Muscle layer of duodenum (tissue), 2 donors: Measurements from ENCODE around the gene GLIPR1.
"Not testable (repeated sequence)": the region's sequence is repeated elsewhere in the genome, so short reads cannot be mapped to it uniquely, and the experiment has no call there.

Experiments used
- H3K27ac ChIP-seq: one replicate; pipeline ENCODE4 v1.7.0; 2013; ENCODE audit warnings: mild to moderate bottlenecking, low read length
- H3K27me3 ChIP-seq: one replicate; pipeline ENCODE4 v1.7.0; 2013; ENCODE audit warnings: low read depth, mild to moderate bottlenecking, control low read depth, low read length
- H3K36me3 ChIP-seq, 2 donors: one replicate each; pipeline ENCODE4 v1.7.0; 2013; ENCODE audit warnings: low read length in 2 of 2, control low read depth in 1 of 2, mild to moderate bottlenecking in 1 of 2; ENCODE audit not compliant: insufficient read depth in 2 of 2, control insufficient read depth in 1 of 2
- H3K4me1 ChIP-seq, 2 donors: one replicate each; pipeline ENCODE4 v1.7.0; 2013; ENCODE audit warnings: low read length in 2 of 2, mild to moderate bottlenecking in 2 of 2, control low read depth in 1 of 2, moderate library complexity in 1 of 2; ENCODE audit not compliant: insufficient read depth in 2 of 2, control insufficient read depth in 1 of 2
- H3K4me3 ChIP-seq, 2 donors: one replicate each; pipeline ENCODE4 v1.7.0; 2013; ENCODE audit warnings: low read length in 2 of 2, low read depth in 1 of 2, mild to moderate bottlenecking in 1 of 2
- H3K9me3 ChIP-seq, 2 donors: one replicate each; pipeline ENCODE4 v1.7.0; 2013; ENCODE audit warnings: low read length in 2 of 2, control low read depth in 1 of 2, mild to moderate bottlenecking in 1 of 2; ENCODE audit not compliant: control insufficient read depth in 1 of 2
- donor health status: healthy.

Gene GLIPR1

DNA sequence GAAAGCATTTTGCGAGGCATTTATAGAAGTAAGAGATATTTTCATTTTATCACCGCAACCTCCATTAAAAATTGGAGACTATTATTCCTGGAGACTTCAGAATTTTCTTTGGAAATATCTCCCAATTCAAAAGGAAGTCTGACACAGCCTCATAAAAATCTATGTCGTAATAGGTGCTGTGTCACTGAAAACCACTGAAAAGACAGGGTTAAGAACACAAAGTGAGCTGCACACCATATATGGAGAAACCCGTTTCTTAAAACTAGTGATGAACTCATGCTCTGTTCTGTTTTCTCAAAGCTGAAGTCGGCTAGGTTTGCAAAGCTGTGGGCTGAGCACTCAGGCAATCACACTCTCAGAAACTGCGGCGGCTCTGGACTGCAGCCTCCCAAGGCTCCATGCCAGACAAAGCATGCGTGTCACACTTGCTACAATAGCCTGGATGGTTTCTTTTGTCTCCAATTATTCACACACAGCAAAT lies at the start of gene GLIPR1:
Gene GLIPR1, plus strand, starts transcription at position 287 of the 481 bp plus-strand sequence. Its CDS starts 126 bp downstream, at position 413.
- Histone ChIP-seq H3K27ac (peak within 1 kb of the TSS; percentile 84), H3K36me3 (peaks cover 0 to 4% of the 10 kb centered on the region in 2 donors), H3K27me3 (no peaks in the 10 kb centered on the region), H3K4me3 (peak within 1 kb of the TSS; percentile 71 to 76), H3K4me1 (peaks cover 5 to 16% of the 10 kb centered on the region in 2 donors), H3K9me3 (no peaks in the 10 kb centered on the region)

- Histone ChIP-seq H3K4me1 (no peaks in the 10 kb centered on the region), H3K4me3 (no peak overlapping the region), H3K9me3 (peaks cover 3 to 21% of the 10 kb centered on the region in 2 donors), H3K36me3 (no peaks in the 10 kb centered on the region), H3K27ac (no peak overlapping the region), H3K27me3 (no peaks in the 10 kb centered on the region)
These were observed 47.6 kb upstream of the GLIPR1 start for GRCh38 chr12:75432924-75433323.

- no peaks in the 10 kb centered on the region for H3K27me3 ChIP-seq
- no peak overlapping the region for H3K4me3 ChIP-seq
- H3K36me3 ChIP-seq: no peaks in the 10 kb centered on the region
- H3K9me3 ChIP-seq: peaks cover 3 to 15% of the 10 kb centered on the region in 2 donors
- no peaks in the 10 kb centered on the region for H3K4me1 ChIP-seq
- H3K27ac ChIP-seq: no peak overlapping the region
These were observed 43.0 kb upstream of the GLIPR1 start for GRCh38 chr12:75437564-75437963.

- H3K27me3 ChIP-seq: no peaks in the 10 kb centered on the region
- H3K27ac ChIP-seq: no peak overlapping the region
- no peaks in the 10 kb centered on the region for H3K36me3 ChIP-seq
- peaks cover 3 to 15% of the 10 kb centered on the region in 2 donors for H3K9me3 ChIP-seq
- H3K4me3 ChIP-seq: no peak overlapping the region
- H3K4me1 ChIP-seq: no peaks in the 10 kb centered on the region
These were observed 42.3 kb upstream of the GLIPR1 start for GRCh38 chr12:75438059-75438754.

- Histone ChIP-seq H3K36me3 (no peaks in the 10 kb centered on the region), H3K27me3 (no peaks in the 10 kb centered on the region), H3K9me3 (peaks cover 3 to 15% of the 10 kb centered on the region in 2 donors), H3K4me1 (no peaks in the 10 kb centered on the region), H3K4me3 (no peak overlapping the region), H3K27ac (no peak overlapping the region)
These were observed 41.5 kb upstream of the GLIPR1 start for GRCh38 chr12:75439048-75439447.

- Histone ChIP-seq H3K9me3 (peaks cover 3 to 15% of the 10 kb centered on the region in 2 donors), H3K27ac (no peak overlapping the region), H3K36me3 (no peaks in the 10 kb centered on the region), H3K27me3 (no peaks in the 10 kb centered on the region), H3K4me1 (no peaks in the 10 kb centered on the region), H3K4me3 (no peak overlapping the region)
These were observed 40.6 kb upstream of the GLIPR1 start for GRCh38 chr12:75439930-75440329.

DNA sequence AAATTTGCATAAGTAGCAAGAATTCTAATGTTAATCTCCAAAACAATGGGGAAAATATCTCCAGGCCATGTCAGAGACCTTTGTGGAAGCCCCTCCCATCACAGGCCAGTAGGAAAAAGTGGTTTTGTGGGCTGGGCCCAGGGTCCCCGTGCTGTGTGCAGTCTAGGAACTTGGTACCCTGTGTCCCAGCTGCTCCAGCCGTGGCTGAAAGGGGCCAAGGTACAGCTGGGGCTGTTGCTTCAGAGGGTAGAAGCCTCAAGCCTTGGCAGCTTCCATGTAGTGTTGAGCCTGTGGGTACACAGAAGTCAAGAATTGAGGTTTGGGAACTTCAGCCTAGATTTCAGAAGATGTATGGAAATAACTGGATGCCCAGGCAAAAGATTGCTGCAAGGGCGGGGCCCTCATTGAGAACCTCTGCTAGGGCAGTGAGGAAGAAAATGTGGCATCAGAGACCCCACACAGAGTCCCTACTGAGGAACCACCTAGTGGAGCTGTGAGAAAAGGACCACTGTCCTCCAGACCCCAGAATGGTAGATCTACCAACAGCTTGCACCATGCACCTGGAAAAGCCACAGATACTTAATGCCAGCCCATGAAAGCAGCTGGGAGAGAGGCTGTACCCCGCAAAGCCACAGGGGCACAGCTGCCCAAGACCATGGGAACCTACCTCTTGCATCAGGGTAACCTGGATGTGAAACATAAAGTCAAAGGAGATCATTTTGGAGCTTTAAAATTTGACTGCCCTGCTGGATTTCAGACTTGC lies 38.7 kb upstream of the GLIPR1 start:
- not testable (repeated sequence) for H3K4me1 ChIP-seq, H3K4me3 ChIP-seq, H3K36me3 ChIP-seq, H3K27me3 ChIP-seq, H3K9me3 ChIP-seq, H3K27ac ChIP-seq

DNA sequence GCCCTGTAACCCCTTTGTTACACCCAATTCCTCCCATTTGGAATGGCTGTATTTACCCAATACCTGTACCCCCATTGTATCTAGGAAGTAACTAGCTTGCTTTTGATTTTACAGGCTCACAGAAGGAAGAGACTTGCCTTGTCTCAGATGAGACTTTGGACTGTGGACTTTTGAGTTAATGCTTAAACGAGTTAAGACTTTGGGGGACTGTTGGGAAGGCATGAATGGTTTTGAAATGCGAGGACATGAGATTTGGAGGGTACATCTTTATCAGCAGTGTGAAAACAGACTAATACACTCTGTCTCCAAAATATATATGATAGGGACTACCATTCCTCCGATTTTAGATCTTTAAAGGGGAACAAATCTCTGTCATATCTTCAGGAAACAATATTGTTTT lies 38.1 kb upstream of the GLIPR1 start:
- not testable (repeated sequence) for H3K27ac ChIP-seq, H3K9me3 ChIP-seq, H3K27me3 ChIP-seq, H3K4me3 ChIP-seq, H3K4me1 ChIP-seq, H3K36me3 ChIP-seq

DNA sequence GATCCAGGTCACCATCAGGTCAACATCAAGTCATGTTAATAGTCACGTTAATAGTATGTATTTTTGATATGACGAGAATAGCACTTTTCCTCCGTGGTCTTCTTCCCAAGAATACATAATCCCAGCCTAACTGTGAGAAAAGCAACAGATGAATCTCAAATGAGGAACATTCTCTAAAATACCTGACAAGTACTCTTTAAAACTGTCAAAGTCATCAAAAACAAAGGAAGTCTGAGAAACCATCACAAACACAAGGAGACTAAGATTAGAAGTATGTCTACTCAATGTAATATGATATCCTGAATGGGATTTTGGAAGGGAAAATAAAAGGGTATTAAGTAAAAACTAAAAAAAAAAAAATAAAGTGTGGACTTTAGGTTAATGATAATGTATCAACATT lies 36.8 kb upstream of the GLIPR1 start:
- Histone ChIP-seq H3K4me3 (no peak overlapping the region), H3K27me3 (no peaks in the 10 kb centered on the region), H3K27ac (no peak overlapping the region), H3K9me3 (peaks cover 0 to 3% of the 10 kb centered on the region in 2 donors), H3K36me3 (no peaks in the 10 kb centered on the region), H3K4me1 (no peaks in the 10 kb centered on the region)

- no peaks in the 10 kb centered on the region for H3K27me3 ChIP-seq
- H3K4me3 ChIP-seq: no peak overlapping the region
- H3K4me1 ChIP-seq: no peaks in the 10 kb centered on the region
- H3K9me3 ChIP-seq: peaks cover 0 to 3% of the 10 kb centered on the region in 2 donors
- no peak overlapping the region for H3K27ac ChIP-seq
- no peaks in the 10 kb centered on the region for H3K36me3 ChIP-seq
These were observed 36.0 kb upstream of the GLIPR1 start for GRCh38 chr12:75444429-75445136.

GRCh38 chr12:75445137-75445507 lies 35.4 kb upstream of the GLIPR1 start:
- not testable (repeated sequence) for H3K4me3 ChIP-seq, H3K9me3 ChIP-seq, H3K36me3 ChIP-seq, H3K27me3 ChIP-seq, H3K4me1 ChIP-seq, H3K27ac ChIP-seq
